Progenitor cell of endocrine pancreas (in vitro differentiated cells): ENCODE data around the gene DUSP22. TPM values are rescaled to one million over a fixed set of nuclear protein-coding genes. Genes with fewer than 3 reads are reported as not detected.
"Not testable (repeated sequence)": the region's sequence is repeated elsewhere in the genome, so short reads cannot be mapped to it uniquely, and the experiment has no call there.

ENCODE experiments used
- DNase-seq: peaks from one replicate; pipeline ENCODE4 v3.0.0; 2021; ENCODE audit warnings: low spot score; ENCODE audit not compliant: unreplicated experiment
- H3K27ac Mint-ChIP-seq: 2 replicates; pipeline ENCODE4 v1.8.0; 2021; ENCODE audit warnings: mild to moderate bottlenecking, moderate library complexity, mixed read lengths
- H3K27me3 Mint-ChIP-seq: 2 replicates; pipeline ENCODE4 v1.8.0; 2021; ENCODE audit warnings: mixed read lengths
- H3K36me3 Mint-ChIP-seq: 2 replicates; pipeline ENCODE4 v1.8.0; 2022; ENCODE audit warnings: mixed read lengths; ENCODE audit not compliant: insufficient read depth
- H3K4me1 Mint-ChIP-seq: 2 replicates; pipeline ENCODE4 v1.8.0; 2021; ENCODE audit warnings: low read depth, mixed read lengths
- H3K4me3 Mint-ChIP-seq: 2 replicates; pipeline ENCODE4 v1.8.0; 2021; ENCODE audit warnings: low read depth, mild to moderate bottlenecking, moderate library complexity, mixed read lengths
- H3K9me3 Mint-ChIP-seq: 2 replicates; pipeline ENCODE4 v1.8.0; 2021; ENCODE audit warnings: low read depth, mixed read lengths
- total RNA-seq: library from RNA; stranded (reverse); gene quantifications from 2 replicates; pipeline ENCODE4 v1.2.1, GENCODE V29; 2021
- TF ChIP-seq, protein P1 (sequence below): fragments of 200-600 bp; sonication (generic); IDR thresholded peaks from one replicate; pipeline ENCODE4 v1.5.0; 2021; ENCODE audit warnings: antibody characterized with exemption, mild to moderate bottlenecking; ENCODE audit not compliant: unreplicated experiment

The DUSP22 gene
- total RNA-seq, 1 donor from 2014 or later, result 40.4 TPM

DNA sequence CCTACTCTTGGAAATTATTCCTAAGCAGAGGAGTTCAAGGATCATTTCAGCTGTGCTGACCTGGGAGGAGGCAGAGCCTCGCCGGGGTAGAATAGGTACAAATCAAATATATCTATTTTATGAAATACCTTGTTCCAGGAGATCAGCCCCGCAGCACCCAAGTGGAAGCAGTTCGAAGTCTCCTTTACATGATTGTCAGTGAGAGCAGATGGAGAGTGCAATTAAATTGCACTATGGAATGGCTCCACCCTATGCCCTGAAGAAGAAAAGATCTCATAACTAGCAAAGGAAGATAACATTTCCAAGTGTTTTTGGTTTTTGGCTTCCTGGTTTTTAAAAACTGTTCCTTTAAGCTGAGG lies 31.4 kb downstream of the DUSP22 start:
- no peaks in the 10 kb centered on the region for H3K27me3 Mint-ChIP-seq
- peaks cover 6% of the 10 kb centered on the region for H3K9me3 Mint-ChIP-seq
- DNase-seq, result no peak
- no peak overlapping the region for H3K27ac Mint-ChIP-seq
- H3K36me3 Mint-ChIP-seq, result peaks cover 5% of the 10 kb centered on the region
- H3K4me1 Mint-ChIP-seq, result no peaks in the 10 kb centered on the region
- TF ChIP-seq, protein P1, sequence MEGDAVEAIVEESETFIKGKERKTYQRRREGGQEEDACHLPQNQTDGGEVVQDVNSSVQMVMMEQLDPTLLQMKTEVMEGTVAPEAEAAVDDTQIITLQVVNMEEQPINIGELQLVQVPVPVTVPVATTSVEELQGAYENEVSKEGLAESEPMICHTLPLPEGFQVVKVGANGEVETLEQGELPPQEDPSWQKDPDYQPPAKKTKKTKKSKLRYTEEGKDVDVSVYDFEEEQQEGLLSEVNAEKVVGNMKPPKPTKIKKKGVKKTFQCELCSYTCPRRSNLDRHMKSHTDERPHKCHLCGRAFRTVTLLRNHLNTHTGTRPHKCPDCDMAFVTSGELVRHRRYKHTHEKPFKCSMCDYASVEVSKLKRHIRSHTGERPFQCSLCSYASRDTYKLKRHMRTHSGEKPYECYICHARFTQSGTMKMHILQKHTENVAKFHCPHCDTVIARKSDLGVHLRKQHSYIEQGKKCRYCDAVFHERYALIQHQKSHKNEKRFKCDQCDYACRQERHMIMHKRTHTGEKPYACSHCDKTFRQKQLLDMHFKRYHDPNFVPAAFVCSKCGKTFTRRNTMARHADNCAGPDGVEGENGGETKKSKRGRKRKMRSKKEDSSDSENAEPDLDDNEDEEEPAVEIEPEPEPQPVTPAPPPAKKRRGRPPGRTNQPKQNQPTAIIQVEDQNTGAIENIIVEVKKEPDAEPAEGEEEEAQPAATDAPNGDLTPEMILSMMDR, result no peak
- H3K4me3 Mint-ChIP-seq, result no peak overlapping the region

DNA sequence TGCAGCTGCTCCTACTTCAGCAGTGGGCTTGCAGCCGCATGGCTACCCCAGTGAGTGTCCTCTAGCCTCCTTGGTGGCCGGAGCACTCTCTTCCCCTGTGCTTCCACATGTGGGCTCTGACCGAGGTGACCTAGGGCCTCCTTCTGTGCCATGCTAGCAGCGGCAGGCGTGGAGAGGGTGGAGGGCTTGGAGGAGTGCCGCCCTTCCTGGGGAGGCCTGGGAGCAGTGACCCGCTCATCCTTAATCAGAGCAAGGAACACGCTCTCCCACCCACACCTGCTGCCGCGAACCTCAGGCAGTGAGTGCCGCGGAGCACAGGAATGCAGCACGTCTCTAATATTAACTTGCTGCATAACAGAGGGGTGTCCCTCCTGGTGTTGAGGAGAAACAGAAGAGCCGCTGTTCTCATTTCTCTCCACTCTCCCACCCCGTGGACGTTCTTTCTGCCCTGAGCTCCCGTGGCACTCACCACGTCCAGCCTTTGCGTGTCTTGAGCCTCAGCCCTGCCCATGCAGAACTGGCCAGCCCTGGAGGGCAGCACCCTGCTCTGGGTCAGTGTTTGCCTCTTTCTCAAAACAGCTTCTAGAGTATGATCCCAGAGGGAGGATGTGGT lies 31.9 kb downstream of the DUSP22 start:
- no peak for DNase-seq
- Mint-ChIP-seq H3K27ac (no peak overlapping the region), H3K27me3 (no peaks in the 10 kb centered on the region), H3K36me3 (peaks cover 5% of the 10 kb centered on the region), H3K4me3 (no peak overlapping the region), H3K4me1 (no peaks in the 10 kb centered on the region), H3K9me3 (peaks cover 6% of the 10 kb centered on the region)
- TF ChIP-seq, protein P1, result no peak

DNA sequence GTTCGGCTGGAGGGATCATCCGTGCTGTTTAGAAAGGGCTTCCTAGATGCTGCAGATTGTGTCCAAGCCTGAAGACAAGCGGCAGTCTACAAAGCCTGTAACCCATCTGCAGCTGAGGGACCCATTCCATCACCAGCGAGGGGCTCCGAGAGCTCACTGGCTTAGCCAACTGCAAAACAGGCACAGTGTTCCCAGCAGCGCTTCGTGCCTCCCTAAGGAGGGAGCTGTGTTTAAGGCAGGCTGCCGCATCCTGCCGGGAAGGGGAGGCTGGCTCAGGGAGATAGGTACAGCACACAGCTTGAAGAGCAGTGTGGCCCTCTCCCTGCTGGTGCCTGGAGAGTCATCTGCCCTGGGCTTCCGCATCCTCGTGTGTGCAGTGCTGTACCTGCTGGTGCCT lies 32.4 kb downstream of the DUSP22 start:
- TF ChIP-seq, protein P1, result no peak
- Mint-ChIP-seq H3K4me1 (no peaks in the 10 kb centered on the region), H3K9me3 (peaks cover 6% of the 10 kb centered on the region), H3K27ac (no peak overlapping the region), H3K4me3 (no peak overlapping the region), H3K36me3 (peaks cover 5% of the 10 kb centered on the region), H3K27me3 (no peaks in the 10 kb centered on the region)
- no peak for DNase-seq

DNA sequence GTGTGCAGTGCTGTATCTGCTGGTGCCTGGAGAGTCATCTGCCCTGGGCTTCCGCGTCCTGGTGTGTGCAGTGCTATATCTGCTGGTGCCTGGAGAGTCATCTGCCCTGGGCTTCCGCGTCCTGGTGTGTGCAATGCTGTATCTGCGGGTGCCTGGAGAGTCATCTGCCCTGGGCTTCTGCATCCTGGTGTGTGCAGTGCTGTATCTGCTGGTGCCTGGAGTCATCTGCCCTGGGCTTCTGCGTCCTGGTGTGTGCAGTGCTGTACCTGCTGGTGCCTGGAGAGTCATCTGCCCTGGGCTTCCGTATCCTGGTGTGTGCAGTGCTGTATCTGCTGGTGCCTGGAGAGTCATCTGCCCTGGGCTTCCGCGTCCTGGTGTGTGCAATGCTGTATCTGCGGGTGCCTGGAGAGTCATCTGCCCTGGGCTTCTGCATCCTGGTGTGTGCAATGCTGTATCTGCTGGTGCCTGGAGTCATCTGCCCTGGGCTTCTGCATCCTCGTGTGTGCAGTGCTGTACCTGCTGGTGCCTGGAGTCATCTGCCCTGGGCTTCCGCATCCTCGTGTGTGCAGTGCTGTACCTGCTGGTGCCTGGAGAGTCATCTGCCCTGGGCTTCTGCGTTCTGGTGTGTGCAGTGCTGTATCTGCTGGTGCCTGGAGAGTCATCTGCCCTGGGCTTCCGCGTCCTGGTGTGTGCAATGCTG lies 33.0 kb downstream of the DUSP22 start:
- not testable (repeated sequence) for H3K9me3 Mint-ChIP-seq, H3K4me1 Mint-ChIP-seq, H3K27me3 Mint-ChIP-seq, H3K27ac Mint-ChIP-seq, H3K4me3 Mint-ChIP-seq, DNase-seq, H3K36me3 Mint-ChIP-seq

DNA sequence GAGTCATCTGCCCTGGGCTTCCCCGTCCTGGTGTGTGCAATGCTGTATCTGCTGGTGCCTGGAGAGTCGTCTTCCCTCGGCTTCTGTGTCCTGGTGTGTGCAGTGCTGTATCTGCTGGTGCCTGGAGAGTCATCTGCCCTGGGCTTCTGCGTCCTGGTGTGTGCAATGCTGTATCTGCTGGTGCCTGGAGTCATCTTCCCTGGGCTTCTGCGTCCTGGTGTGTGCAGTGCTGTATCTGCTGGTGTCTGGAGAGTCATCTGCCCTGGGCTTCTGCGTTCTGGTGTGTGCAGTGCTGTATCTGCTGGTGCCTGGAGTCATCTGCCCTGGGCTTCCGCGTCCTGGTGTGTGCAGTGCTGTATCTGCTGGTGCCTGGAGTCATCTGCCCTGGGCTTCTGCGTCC lies 33.8 kb downstream of the DUSP22 start:
- H3K4me1 Mint-ChIP-seq, H3K36me3 Mint-ChIP-seq, H3K27me3 Mint-ChIP-seq, H3K9me3 Mint-ChIP-seq, H3K27ac Mint-ChIP-seq, DNase-seq, H3K4me3 Mint-ChIP-seq: not testable (repeated sequence)

DNA sequence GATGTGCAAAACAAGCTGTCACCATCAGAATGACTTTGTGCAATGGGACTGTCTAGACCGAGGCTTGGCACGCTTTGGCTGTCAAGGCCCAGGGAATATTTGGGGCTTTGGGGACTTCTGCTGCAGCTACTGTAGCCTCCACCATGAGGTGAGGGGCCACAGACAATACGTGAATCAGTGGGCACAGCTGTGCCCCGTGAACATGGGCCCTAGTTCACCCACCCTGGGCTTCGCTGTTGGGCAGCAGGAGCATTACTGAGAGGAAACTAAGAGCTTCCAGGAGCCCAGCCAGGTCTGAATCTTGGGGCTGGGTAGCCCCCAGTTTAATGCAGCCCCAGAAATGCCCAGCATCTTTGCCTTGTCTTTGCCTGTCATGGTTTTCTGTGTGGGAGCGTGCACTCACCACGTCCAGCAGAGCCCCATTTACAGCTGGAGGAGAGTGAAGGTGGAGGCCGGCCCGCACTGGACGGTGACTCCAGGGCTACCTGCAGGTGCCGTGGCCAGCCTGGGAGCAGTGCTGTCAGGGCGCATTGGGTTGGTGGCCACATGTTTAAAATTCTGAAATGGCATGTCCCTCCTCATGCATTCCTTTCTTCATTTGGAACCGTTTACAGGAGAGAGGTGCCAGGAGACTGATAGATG lies 34.7 kb downstream of the DUSP22 start:
- Mint-ChIP-seq H3K4me3 (no peak overlapping the region), H3K4me1 (no peaks in the 10 kb centered on the region), H3K27ac (peak overlapping the region; percentile 65), H3K36me3 (peaks cover 5% of the 10 kb centered on the region), H3K27me3 (no peaks in the 10 kb centered on the region), H3K9me3 (peaks cover 6% of the 10 kb centered on the region)
- no peak for DNase-seq
- TF ChIP-seq, protein P1, result no peak
